B cell (primary cell): ENCODE measurements around the gene ATP2A1. TPM values are rescaled to one million over a fixed set of nuclear protein-coding genes. Genes with fewer than 3 reads are reported as not detected.

ENCODE experiments used
- ATAC-seq: fragments of 200-7000 bp; cut with Tn5 transposase; one replicate; pipeline ENCODE4 v1.10.0; 2021; ENCODE audit warnings: low read depth, mild to moderate bottlenecking, moderate number of reproducible peaks, moderate library complexity
- CTCF ChIA-PET: fragments of 350-600 bp; sonication (Branson Sonifier 250); formaldehyde crosslinking; loops from one replicate; lab custom pipeline; 2021; ENCODE audit warnings: antibody characterized with exemption, inconsistent platforms; lab: Charles Lee
- POLR2A ChIA-PET: fragments of 350-600 bp; sonication (Branson Sonifier 250); formaldehyde crosslinking; loops from one replicate; lab custom pipeline; 2021; ENCODE audit warnings: antibody characterized with exemption; lab: Charles Lee
- DNase-seq: peaks from one replicate; pipeline ENCODE4 v3.0.0; 2013
- H2AFZ ChIP-seq: 2 replicates; pipeline ENCODE4 v1.6.1; 2012; ENCODE audit warnings: mild to moderate bottlenecking, low read depth, low read length; ENCODE audit not compliant: insufficient read depth, poor library complexity, severe bottlenecking
- H3K27ac ChIP-seq, 2 donors: 1 replicate in 1 of 2; 2 replicates in 1 of 2; pipeline ENCODE4 v1.5.1; 2012 to 2013; ENCODE audit warnings: low read length in 2 of 2, mild to moderate bottlenecking in 2 of 2, moderate library complexity in 1 of 2
- H3K27me3 ChIP-seq, 4 experiments: fragments of 200-600 bp in 1 of 4; sonication (generic) in 1 of 4; replicated peaks in 1 of 4; 1 replicate in 2 of 4; 2 replicates in 2 of 4; pipeline versions ENCODE4 v1.6.1 to v1.7.0; 2013 to 2016; ENCODE audit warnings: low read length in 3 of 4, mild to moderate bottlenecking in 2 of 4, mixed read lengths in 1 of 4, moderate library complexity in 1 of 4; ENCODE audit not compliant: insufficient read depth in 4 of 4, control insufficient read depth in 3 of 4; ENCODE audit errors: control extremely low read depth in 1 of 4
- H3K36me3 ChIP-seq, 2 experiments: replicated peaks in 1 of 2; 1 replicate in 1 of 2; 2 replicates in 1 of 2; pipeline versions ENCODE4 v1.6.1 to v1.7.1; 2013; ENCODE audit warnings: low read length in 1 of 2; ENCODE audit not compliant: insufficient read depth in 2 of 2, control insufficient read depth in 1 of 2; ENCODE audit errors: control extremely low read depth in 1 of 2, extremely low read depth in 1 of 2
- H3K4me1 ChIP-seq, 2 donors: fragments of 200-600 bp in 1 of 2; sonication (generic) in 1 of 2; 1 replicate in 1 of 2; 2 replicates in 1 of 2; pipeline versions ENCODE4 v1.5.1 to v1.6.1; 2013 to 2017; ENCODE audit warnings: low read length in 2 of 2; ENCODE audit not compliant: control insufficient read depth in 2 of 2, insufficient read depth in 2 of 2
- H3K4me2 ChIP-seq: replicated peaks from 2 replicates; pipeline ENCODE3; 2012; ENCODE audit warnings: mild to moderate bottlenecking, low read depth, low read length; ENCODE audit not compliant: poor library complexity, severe bottlenecking
- H3K4me3 ChIP-seq, 5 experiments: fragments of 200-600 bp in 1 of 5; sonication (generic) in 1 of 5; 1 replicate in 3 of 5; 2 replicates in 2 of 5; pipeline versions ENCODE4 v1.5.1 to v1.7.0; 2011 to 2016; ENCODE audit warnings: low read length in 4 of 5, mild to moderate bottlenecking in 4 of 5, low read depth in 2 of 5, control low read depth in 1 of 5, moderate library complexity in 1 of 5; ENCODE audit not compliant: insufficient read depth in 1 of 5; ENCODE audit errors: control extremely low read depth in 1 of 5, extremely low read depth in 1 of 5
- H3K79me2 ChIP-seq: fragments of 200-600 bp; sonication (generic); one replicate; pipeline ENCODE4 v1.6.0; 2016; ENCODE audit warnings: low read length; ENCODE audit not compliant: control insufficient read depth, insufficient read depth
- H3K9ac ChIP-seq: fragments of 200-600 bp; sonication (generic); 2 replicates; pipeline ENCODE4 v1.6.1; 2017; ENCODE audit warnings: mild to moderate bottlenecking, low read length, moderate library complexity
- H3K9me3 ChIP-seq, 3 donors: one replicate each; pipeline versions ENCODE4 v1.6.1 to v1.7.1; 2013; ENCODE audit warnings: low read length in 2 of 3; ENCODE audit not compliant: control insufficient read depth in 2 of 3, insufficient read depth in 1 of 3; ENCODE audit errors: control extremely low read depth in 1 of 3
- H4K20me1 ChIP-seq: 2 replicates; pipeline ENCODE4 v1.6.0; 2012; ENCODE audit warnings: mild to moderate bottlenecking, low read length; ENCODE audit not compliant: insufficient read depth, control insufficient read depth, poor library complexity, severe bottlenecking
- H3K27ac Mint-ChIP-seq: one replicate; pipeline ENCODE4 v1.8.0; 2021; ENCODE audit warnings: mixed read lengths
- H3K27me3 Mint-ChIP-seq: one replicate; pipeline ENCODE4 v1.8.0; 2021; ENCODE audit warnings: mixed read lengths
- H3K4me1 Mint-ChIP-seq: one replicate; pipeline ENCODE4 v1.8.0; 2021; ENCODE audit warnings: mixed read lengths
- H3K4me3 Mint-ChIP-seq: one replicate; pipeline ENCODE4 v1.8.0; 2021; ENCODE audit warnings: mixed read lengths
- H3K9me3 Mint-ChIP-seq: one replicate; pipeline ENCODE4 v1.8.0; 2022; ENCODE audit warnings: mixed read lengths; ENCODE audit not compliant: insufficient read depth
- CTCF ChIP-seq: fragments of 200-600 bp; IDR thresholded peaks from one replicate; pipeline ENCODE4 v1.8.0; 2022; ENCODE audit warnings: antibody characterized with exemption, mild to moderate bottlenecking
- EZH2 ChIP-seq: IDR thresholded peaks from 2 replicates; pipeline ENCODE4 v1.6.1; 2012; ENCODE audit warnings: borderline replicate concordance, low read depth, mild to moderate bottlenecking, moderate library complexity, low read length; ENCODE audit not compliant: insufficient read depth, poor library complexity, severe bottlenecking
- WGBS: methylation state at CpG from one replicate; pipeline ENCODE4 v1.1.5; 2013; ENCODE audit warnings: missing lambda C conversion rate; ENCODE audit not compliant: insufficient coverage; 5-methylcytosine and 5-hydroxymethylcytosine counted together
- intact Hi-C: fragments of 100-400 bp; cut with micrococcal nuclease; formaldehyde crosslinking; loops from one replicate; pipeline ENCODE4 v1.10.0; 2022
- polyA plus RNA-seq: library from polyadenylated mRNA; depleted of rRNA; stranded (reverse); fragments of >200 nt; gene quantifications from 2 replicates; pipeline ENCODE4 v1.2.3, GENCODE V29; 2012
- total RNA-seq, 2 donors: library from RNA; stranded (reverse); fragments of 120-200 nt in 1 of 2; gene quantifications; 1 replicate in 1 of 2; 2 replicates in 1 of 2; pipeline versions ENCODE4 v1.2.3 to v1.2.4, GENCODE V29; 2013 to 2022

The ATP2A1 gene
- total and polyA plus RNA-seq, 2 donors (not counting 1 experiment from before 2014, with no cell fraction given): 0.31 to 0.84 TPM

GRCh38 chr16:28834873-28835863, 43.1 kb upstream of the ATP2A1 start:
- TF ChIP-seq EZH2 (no peak), CTCF (no peak)
- Mint-ChIP-seq H3K4me1 (no peaks in the 10 kb centered on the region), H3K27me3 (no peaks in the 10 kb centered on the region), H3K4me3 (no peak overlapping the region), H3K9me3 (no peaks in the 10 kb centered on the region), H3K27ac (no peak overlapping the region)
- H3K79me2 ChIP-seq: peaks cover 35% of the 10 kb centered on the region
- no peak overlapping the region for H2AFZ ChIP-seq
- no peak overlapping the region for H3K27ac ChIP-seq
- ChIA-PET CTCF (no interaction called here), POLR2A (no interaction called here)
- H3K9me3 ChIP-seq: no peaks in the 10 kb centered on the region
- DNase-seq: no peak
- peaks cover 63% of the 10 kb centered on the region for H4K20me1 ChIP-seq
- no peak overlapping the region for H3K9ac ChIP-seq
- no peaks in the 10 kb centered on the region for H3K27me3 ChIP-seq
- ATAC-seq: no peak
- intact Hi-C loops: no loop called here
- 98% methylated on average over 20 of the region's 25 CpGs for WGBS
- H3K4me2 ChIP-seq: no peak overlapping the region
- H3K4me3 ChIP-seq: no peak overlapping the region
- peaks cover 2 to 75% of the 10 kb centered on the region in 2 experiments for H3K36me3 ChIP-seq
- H3K4me1 ChIP-seq: no peaks in the 10 kb centered on the region
